ENCODE data around the gene SIAE. TPM values are rescaled to one million over a fixed set of nuclear protein-coding genes. Genes with fewer than 3 reads are reported as not detected.

SIAE gene
- total and polyA plus RNA-seq, 4 donors = 18.7 to 37.1 (median 26.7) TPM

- Histone ChIP-seq H3K9me3 (ENCODE audit: control insufficient read depth in 4 of 4, insufficient read depth in 3 of 4, low read length in 3 of 4) (no peaks in the 10 kb centered on the region), H3K4me1 (ENCODE audit: control insufficient read depth in 5 of 5, insufficient read depth in 5 of 5, low read length in 5 of 5) (no peaks in the 10 kb centered on the region), H3K36me3 (ENCODE audit: control insufficient read depth in 4 of 4, insufficient read depth in 4 of 4, low read length in 4 of 4) (peaks cover 23 to 38% (median 28%) of the 10 kb centered on the region in 4 donors), H3K27ac (ENCODE audit: low read depth in 1 of 2, low read length in 1 of 2) (no peak overlapping the region), H3K4me3 (no peak overlapping the region), H3K9ac (ENCODE audit: insufficient read depth in 1 of 2, low read length in 2 of 2) (no peak overlapping the region), H3K27me3 (ENCODE audit: control insufficient read depth in 3 of 3, insufficient read depth in 3 of 3, low read length in 2 of 3) (no peaks in the 10 kb centered on the region)
- TF ChIP-seq CTCF (IDR thresholded peaks at IDR 0.05; ENCODE audit: control extremely low read depth, extremely low read depth) = no peak
- DNase-seq (no peak), ATAC-seq (ENCODE audit: insufficient read depth, low FRiP score) (no peak)
- WGBS, 2 donors = 93 to 97% methylated on average over 3 of the region's 3 CpGs
These were observed 37.6 kb downstream of the SIAE start for GRCh38 chr11:124635932-124636331.

GRCh38 chr11:124633355-124633754 lies 40.2 kb downstream of the SIAE start:
- H3K4me3 ChIP-seq = no peak overlapping the region
- no peaks in the 10 kb centered on the region for H3K27me3 ChIP-seq (ENCODE audit: control insufficient read depth in 3 of 3, insufficient read depth in 3 of 3, low read length in 2 of 3)
- no peak overlapping the region for H3K27ac ChIP-seq (ENCODE audit: low read depth in 1 of 2, low read length in 1 of 2)
- H3K4me1 ChIP-seq (ENCODE audit: control insufficient read depth in 5 of 5, insufficient read depth in 5 of 5, low read length in 5 of 5) = no peaks in the 10 kb centered on the region
- no peaks in the 10 kb centered on the region for H3K9me3 ChIP-seq (ENCODE audit: control insufficient read depth in 4 of 4, insufficient read depth in 3 of 4, low read length in 3 of 4)
- H3K9ac ChIP-seq (ENCODE audit: insufficient read depth in 1 of 2, low read length in 2 of 2) = no peak overlapping the region
- H3K36me3 ChIP-seq (ENCODE audit: control insufficient read depth in 4 of 4, insufficient read depth in 4 of 4, low read length in 4 of 4) = peaks cover 26 to 43% (median 37%) of the 10 kb centered on the region in 4 donors
- TF ChIP-seq CTCF (IDR thresholded peaks at IDR 0.05; ENCODE audit: control extremely low read depth, extremely low read depth) = no peak
- ATAC-seq (ENCODE audit: insufficient read depth, low FRiP score) (no peak), DNase-seq (no peak)
- 95 to 97% methylated on average over 1 of the region's 1 CpG for WGBS, 2 donors

GRCh38 chr11:124629961-124630360 lies 43.6 kb downstream of the SIAE start:
- Histone ChIP-seq H3K27me3 (ENCODE audit: control insufficient read depth in 3 of 3, insufficient read depth in 3 of 3, low read length in 2 of 3) (no peaks in the 10 kb centered on the region), H3K9ac (ENCODE audit: insufficient read depth in 1 of 2, low read length in 2 of 2) (no peak overlapping the region), H3K4me1 (ENCODE audit: control insufficient read depth in 5 of 5, insufficient read depth in 5 of 5, low read length in 5 of 5) (no peaks in the 10 kb centered on the region), H3K9me3 (ENCODE audit: control insufficient read depth in 4 of 4, insufficient read depth in 3 of 4, low read length in 3 of 4) (no peaks in the 10 kb centered on the region), H3K36me3 (ENCODE audit: control insufficient read depth in 4 of 4, insufficient read depth in 4 of 4, low read length in 4 of 4) (peaks cover 30 to 58% (median 46%) of the 10 kb centered on the region in 4 donors), H3K4me3 (no peak overlapping the region), H3K27ac (ENCODE audit: low read depth in 1 of 2, low read length in 1 of 2) (no peak overlapping the region)
- ATAC-seq (ENCODE audit: insufficient read depth, low FRiP score) (no peak), DNase-seq (no peak)
- TF ChIP-seq CTCF (IDR thresholded peaks at IDR 0.05; ENCODE audit: control extremely low read depth, extremely low read depth) = no peak
- WGBS, 2 donors = 84 to 90% methylated on average over 4 of the region's 4 CpGs

- whole genome bisulfite sequencing, 2 donors = 56 to 80% methylated on average over 5 of the region's 5 CpGs
These were observed 46.0 kb downstream of the SIAE start for GRCh38 chr11:124627546-124627945.

More at GRCh38 chr11:124627546-124627945, 46.0 kb downstream of the SIAE start:
- no peak overlapping the region for H3K27ac ChIP-seq (ENCODE audit: low read depth in 1 of 2, low read length in 1 of 2)
- ATAC-seq (ENCODE audit: insufficient read depth, low FRiP score) (no peak), DNase-seq (no peak)
- peaks cover 0 to 10% (median 4%) of the 10 kb centered on the region in 5 donors for H3K4me1 ChIP-seq (ENCODE audit: control insufficient read depth in 5 of 5, insufficient read depth in 5 of 5, low read length in 5 of 5)
- no peaks in the 10 kb centered on the region for H3K27me3 ChIP-seq (ENCODE audit: control insufficient read depth in 3 of 3, insufficient read depth in 3 of 3, low read length in 2 of 3)
- H3K36me3 ChIP-seq (ENCODE audit: control insufficient read depth in 4 of 4, insufficient read depth in 4 of 4, low read length in 4 of 4) = peaks cover 28 to 46% (median 38%) of the 10 kb centered on the region in 4 donors
- no peak for TF ChIP-seq CTCF (IDR thresholded peaks at IDR 0.05; ENCODE audit: control extremely low read depth, extremely low read depth)
- H3K4me3 ChIP-seq = no peak overlapping the region
- H3K9me3 ChIP-seq (ENCODE audit: control insufficient read depth in 4 of 4, insufficient read depth in 3 of 4, low read length in 3 of 4) = no peaks in the 10 kb centered on the region
- H3K9ac ChIP-seq (ENCODE audit: insufficient read depth in 1 of 2, low read length in 2 of 2) = no peak overlapping the region

Measured in lung (tissue), 12 donors.